Fibroblast of villous mesenchyme (primary cell): ENCODE data around the gene MCTP1. TPM values are rescaled to one million over a fixed set of nuclear protein-coding genes. Genes with fewer than 3 reads are reported as not detected.

Experiments
- DNase-seq: peaks from one replicate; pipeline ENCODE4 v3.0.0-alpha.2; 2010; ENCODE audit warnings: low read depth
- H3K4me3 ChIP-seq: 2 replicates; pipeline ENCODE4 v1.5.1; 2011; ENCODE audit warnings: low read depth, mild to moderate bottlenecking, low read length
- total RNA-seq: library from RNA; depleted of rRNA; stranded (reverse); fragments of >200 nt; gene quantifications from 2 replicates; pipeline ENCODE4 v1.2.3, GENCODE V29; 2012
- TF ChIP-seq, protein P1 (sequence below): IDR thresholded peaks from 2 replicates; pipeline ENCODE4 v1.5.1; 2012; ENCODE audit warnings: low read depth, mild to moderate bottlenecking, low read length; ENCODE audit not compliant: insufficient read depth

Gene MCTP1
- total RNA-seq, 1 donor, result 14.7 TPM

DNA sequence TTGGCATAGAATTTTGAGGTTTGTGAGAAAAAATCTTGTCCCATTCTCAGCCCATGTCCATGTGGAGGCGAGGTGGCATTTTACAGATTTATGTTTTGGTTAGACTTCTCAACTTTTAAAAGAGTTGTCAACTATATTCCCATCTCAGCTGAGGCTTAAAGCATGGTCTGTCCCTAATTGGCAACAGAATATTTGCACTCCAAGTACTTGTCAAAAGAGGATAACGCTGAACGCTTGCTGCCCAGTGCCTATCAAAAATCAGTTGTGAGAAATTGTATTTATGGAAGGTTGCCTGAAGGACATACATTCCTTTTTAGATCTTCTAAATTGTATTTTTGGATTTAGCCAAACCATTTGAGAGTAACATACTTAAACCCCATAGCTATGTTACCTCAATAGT is 464.4 kb downstream of the MCTP1 start:
- TF ChIP-seq, protein P1, sequence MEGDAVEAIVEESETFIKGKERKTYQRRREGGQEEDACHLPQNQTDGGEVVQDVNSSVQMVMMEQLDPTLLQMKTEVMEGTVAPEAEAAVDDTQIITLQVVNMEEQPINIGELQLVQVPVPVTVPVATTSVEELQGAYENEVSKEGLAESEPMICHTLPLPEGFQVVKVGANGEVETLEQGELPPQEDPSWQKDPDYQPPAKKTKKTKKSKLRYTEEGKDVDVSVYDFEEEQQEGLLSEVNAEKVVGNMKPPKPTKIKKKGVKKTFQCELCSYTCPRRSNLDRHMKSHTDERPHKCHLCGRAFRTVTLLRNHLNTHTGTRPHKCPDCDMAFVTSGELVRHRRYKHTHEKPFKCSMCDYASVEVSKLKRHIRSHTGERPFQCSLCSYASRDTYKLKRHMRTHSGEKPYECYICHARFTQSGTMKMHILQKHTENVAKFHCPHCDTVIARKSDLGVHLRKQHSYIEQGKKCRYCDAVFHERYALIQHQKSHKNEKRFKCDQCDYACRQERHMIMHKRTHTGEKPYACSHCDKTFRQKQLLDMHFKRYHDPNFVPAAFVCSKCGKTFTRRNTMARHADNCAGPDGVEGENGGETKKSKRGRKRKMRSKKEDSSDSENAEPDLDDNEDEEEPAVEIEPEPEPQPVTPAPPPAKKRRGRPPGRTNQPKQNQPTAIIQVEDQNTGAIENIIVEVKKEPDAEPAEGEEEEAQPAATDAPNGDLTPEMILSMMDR, result no peak
- no peak overlapping the region for H3K4me3 ChIP-seq
- DNase-seq, result no peak

DNA sequence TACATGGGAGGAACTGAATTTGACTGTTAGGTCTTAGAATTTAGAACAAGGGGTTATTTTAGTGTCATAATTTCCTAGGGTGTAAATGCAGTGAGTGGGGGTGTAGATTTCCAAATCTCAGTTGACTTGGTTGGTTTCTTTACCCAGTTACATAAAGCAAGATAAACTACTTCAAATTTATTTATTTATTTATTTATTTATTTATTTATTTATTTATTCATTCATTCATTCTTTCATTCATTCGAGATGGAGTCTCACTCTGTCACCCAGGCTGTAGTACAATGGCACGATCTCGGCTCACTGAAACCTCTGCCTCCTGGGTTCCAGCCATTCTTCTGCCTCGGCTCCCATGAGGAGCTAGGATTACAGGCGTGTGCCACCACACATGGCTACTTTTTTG is 466.0 kb downstream of the MCTP1 start:
- DNase-seq, result no peak
- no peak overlapping the region for H3K4me3 ChIP-seq
- TF ChIP-seq, protein P1, result no peak

DNA sequence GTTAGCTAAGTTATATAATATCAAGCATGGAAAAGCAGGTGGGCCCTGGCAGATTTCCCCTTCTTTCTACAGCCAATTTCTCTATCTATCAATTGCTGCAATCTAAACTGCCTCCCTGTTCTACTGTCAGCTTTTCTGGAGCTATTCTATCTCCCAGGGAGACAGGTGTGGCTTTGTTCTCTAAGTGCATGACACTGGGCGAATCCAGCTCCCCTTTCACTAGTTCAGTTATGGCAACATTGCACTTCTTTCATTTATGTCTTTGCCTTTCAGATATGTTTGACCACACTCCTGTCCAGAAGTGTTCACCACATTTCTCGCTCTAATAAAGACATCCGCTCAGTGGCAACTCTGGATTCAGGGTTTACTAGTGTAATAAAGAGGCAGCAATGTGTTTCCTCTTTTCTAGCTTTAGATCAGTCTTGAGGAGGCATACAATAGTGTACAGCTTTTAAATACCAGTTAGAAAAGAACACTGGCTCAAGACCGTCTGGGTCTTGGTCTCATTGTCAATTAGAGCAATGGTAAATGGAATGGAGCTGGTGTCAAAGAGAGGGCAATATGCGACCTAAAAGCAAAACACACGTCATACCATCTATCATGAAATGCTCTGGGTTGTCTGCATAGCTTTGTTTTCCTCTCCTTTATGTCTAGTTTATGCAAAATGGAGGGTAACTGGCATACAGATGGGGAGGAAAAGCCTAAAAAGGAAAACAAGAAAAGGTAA is 469.4 kb downstream of the MCTP1 start:
- H3K4me3 ChIP-seq, result no peak overlapping the region
- no peak for DNase-seq
- TF ChIP-seq, protein P1, result no peak

GRCh38 chr5:94812232-94812631 is 472.7 kb downstream of the MCTP1 start:
- DNase-seq, result no peak
- TF ChIP-seq, protein P1, result no peak
- no peak overlapping the region for H3K4me3 ChIP-seq

GRCh38 chr5:94811331-94811730 is 473.6 kb downstream of the MCTP1 start:
- DNase-seq, result no peak
- TF ChIP-seq, protein P1, result no peak

GRCh38 chr5:94810877-94811276 is 474.0 kb downstream of the MCTP1 start:
- no peak overlapping the region for H3K4me3 ChIP-seq
- no peak for DNase-seq
- TF ChIP-seq, protein P1, result no peak

More at GRCh38 chr5:94811331-94811730, 473.6 kb downstream of the MCTP1 start:
- no peak overlapping the region for H3K4me3 ChIP-seq

GRCh38 chr5:94810281-94810680 is 474.6 kb downstream of the MCTP1 start:
- no peak overlapping the region for H3K4me3 ChIP-seq
- DNase-seq, result no peak
- TF ChIP-seq, protein P1, result no peak
